BLaER1 treated with 17β-estradiol and CSF1 and Interleukin-3, amounts not matched to agents 10 nM and 100 nM (cell line): ENCODE data around the gene ARHGEF17.

Source experiments
- H3K27ac ChIP-seq, 11 experiments: shearing (Covaris generic); formaldehyde crosslinking; 2 replicates each; pipeline ENCODE4 v1.8.1; 2022
- H3K27me3 ChIP-seq, 11 experiments: shearing (Covaris generic); formaldehyde crosslinking; 2 replicates each; pipeline ENCODE4 v1.8.1; 2022
- H3K36me3 ChIP-seq, 11 experiments: shearing (Covaris generic); formaldehyde crosslinking; 2 replicates each; pipeline ENCODE4 v1.8.1; 2022
- H3K4me1 ChIP-seq, 10 experiments: shearing (Covaris generic); formaldehyde crosslinking; 2 replicates each; pipeline ENCODE4 v1.8.1; 2022
- H3K4me2 ChIP-seq, 11 experiments: shearing (Covaris generic); formaldehyde crosslinking; 2 replicates each; pipeline ENCODE4 v1.8.1; 2022
- H3K4me3 ChIP-seq, 10 experiments: shearing (Covaris generic); formaldehyde crosslinking; 2 replicates each; pipeline ENCODE4 v1.8.1; 2022
- H3K9ac ChIP-seq, 11 experiments: shearing (Covaris generic); formaldehyde crosslinking; 2 replicates each; pipeline ENCODE4 v1.8.1; 2022
- H3K9me3 ChIP-seq, 11 experiments: shearing (Covaris generic); formaldehyde crosslinking; replicated peaks in 1 of 11; 2 replicates each; pipeline ENCODE4 v1.8.1; 2022
- H4K20me1 ChIP-seq, 11 experiments: shearing (Covaris generic); formaldehyde crosslinking; 2 replicates each; pipeline ENCODE4 v1.8.1; 2022
- Cebpa-rat ChIP-seq, 11 experiments: shearing (Covaris generic); IDR thresholded peaks; 2 replicates each; pipeline ENCODE4 v1.8.1; 2022

ARHGEF17 gene

DNA sequence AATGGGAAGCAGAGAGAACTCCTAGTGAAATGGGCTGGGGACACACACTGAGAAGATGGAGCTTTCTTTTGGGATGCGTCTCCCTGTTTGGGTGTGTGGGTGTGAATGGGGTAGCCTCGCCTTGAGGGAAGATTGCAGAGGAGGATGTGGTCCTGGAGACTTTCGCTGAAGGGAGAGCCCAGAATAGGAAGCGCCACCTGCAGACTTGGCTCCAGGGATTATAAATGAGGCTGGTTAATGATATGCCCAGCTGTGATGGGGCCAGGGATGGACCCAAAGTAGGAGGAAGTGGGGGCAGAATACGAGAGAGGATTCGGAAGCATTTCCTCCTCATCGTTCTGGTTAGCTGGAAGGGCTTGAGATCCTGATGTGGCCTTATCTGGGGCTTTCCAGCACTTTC lies 81.8 kb downstream of the ARHGEF17 start:
- Histone ChIP-seq H3K27ac (peak overlapping the region in 7 of 11 experiments; percentile 1 to 98 (median 45); a peak in 10 of 22 replicates), H3K9ac (peak overlapping the region; percentile 7 to 99 (median 78); a peak in 18 of 22 replicates), H3K9me3 (no peaks in the 10 kb centered on the region), H3K4me3 (peak overlapping the region in 5 of 10 experiments; percentile 38 to 56 (median 42); a peak in 5 of 20 replicates), H3K27me3 (no peaks in the 10 kb centered on the region), H3K4me2 (peak overlapping the region; percentile 89 to 100 (median 97)), H4K20me1 (peaks cover 63 to 100% (median 77%) of the 10 kb centered on the region in 11 experiments), H3K4me1 (peaks cover 85 to 89% (median 87%) of the 10 kb centered on the region in 10 experiments), H3K36me3 (peaks cover 34 to 63% (median 50%) of the 10 kb centered on the region in 11 experiments)
- no peak for TF ChIP-seq Cebpa-rat (IDR thresholded peaks at IDR 0.05)

DNA sequence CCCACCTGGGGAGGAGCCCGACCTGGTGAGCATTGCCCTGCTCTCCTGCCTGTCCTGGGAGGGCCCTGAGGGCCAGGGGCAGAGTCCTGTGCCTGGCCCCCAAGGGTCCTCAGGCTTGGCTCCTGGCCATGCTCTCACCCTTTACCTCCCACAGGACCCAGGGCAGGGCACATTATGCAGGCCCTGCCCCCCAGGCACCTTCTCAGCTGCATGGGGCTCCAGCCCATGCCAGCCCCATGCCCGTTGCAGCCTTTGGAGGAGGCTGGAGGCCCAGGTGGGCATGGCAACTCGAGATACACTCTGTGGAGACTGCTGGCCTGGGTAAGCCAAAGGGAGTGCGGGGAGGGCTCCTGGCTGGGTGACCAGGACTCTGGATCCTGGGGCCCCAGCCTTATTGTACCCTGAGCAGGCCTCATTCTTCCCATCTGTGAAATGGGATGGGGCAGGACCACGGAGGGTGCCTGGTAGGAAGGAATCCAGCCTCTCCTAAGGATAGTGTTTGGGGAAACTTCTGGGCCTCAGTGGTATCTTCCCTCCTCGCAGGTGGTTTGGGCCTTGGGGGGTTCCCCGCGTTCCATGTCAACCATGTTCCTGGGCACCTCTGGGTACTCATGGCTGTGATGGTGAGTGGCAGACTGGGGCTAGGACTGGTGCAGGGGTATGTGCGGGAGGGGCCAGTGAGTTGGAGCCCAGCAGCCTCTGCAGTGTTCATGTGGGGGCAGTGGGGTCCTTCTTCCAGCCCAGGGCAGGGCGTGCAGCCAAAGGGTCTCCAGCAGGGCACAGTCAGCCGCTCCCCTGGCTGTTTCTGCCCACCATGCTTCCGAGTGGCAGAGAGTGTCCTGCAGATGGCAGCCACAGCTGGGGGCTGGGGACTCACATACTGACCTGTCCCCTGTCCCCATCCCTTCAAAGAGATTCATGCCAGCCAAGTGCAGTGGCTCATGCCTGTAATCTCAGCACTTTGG lies 82.8 kb downstream of the ARHGEF17 start:
- peak overlapping the region in 1 of 10 experiments; percentile 17; a peak in 2 of 20 replicates for H3K4me3 ChIP-seq
- peak overlapping the region; percentile 89 to 100 (median 97) for H3K4me2 ChIP-seq
- no peak for TF ChIP-seq Cebpa-rat (IDR thresholded peaks at IDR 0.05)
- peaks cover 67 to 100% (median 86%) of the 10 kb centered on the region in 11 experiments for H4K20me1 ChIP-seq
- peak overlapping the region in 10 of 11 experiments; percentile 1 to 98 (median 24); a peak in 16 of 22 replicates for H3K27ac ChIP-seq
- peaks cover 76 to 81% (median 77%) of the 10 kb centered on the region in 10 experiments for H3K4me1 ChIP-seq
- H3K36me3 ChIP-seq: peaks cover 43 to 72% (median 60%) of the 10 kb centered on the region in 11 experiments
- peak overlapping the region in 10 of 11 experiments; percentile 7 to 99 (median 86); a peak in 18 of 22 replicates for H3K9ac ChIP-seq
- H3K9me3 ChIP-seq: no peaks in the 10 kb centered on the region
- no peaks in the 10 kb centered on the region for H3K27me3 ChIP-seq

DNA sequence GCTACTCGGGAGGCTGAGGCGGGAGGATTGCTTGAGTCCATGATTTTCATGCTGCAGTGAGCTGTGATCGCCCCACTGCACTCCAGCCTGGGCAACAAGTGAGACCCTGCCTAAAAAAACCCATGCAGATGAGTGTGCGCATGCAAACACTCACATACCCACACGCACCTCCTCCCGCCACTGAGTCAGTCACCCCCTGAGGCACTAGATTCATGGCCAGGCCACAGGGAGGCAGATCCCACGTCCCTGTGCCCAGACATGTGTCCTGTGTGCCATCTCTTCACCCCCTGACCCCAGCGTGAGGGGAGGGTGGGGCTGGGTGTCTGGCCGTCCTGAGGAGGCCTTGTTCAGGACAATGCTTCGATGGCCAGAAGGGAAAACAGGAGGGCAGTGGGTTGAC lies 83.6 kb downstream of the ARHGEF17 start:
- Histone ChIP-seq H4K20me1 (peaks cover 60 to 100% (median 94%) of the 10 kb centered on the region in 11 experiments), H3K9ac (peak overlapping the region in 9 of 11 experiments; percentile 24 to 99 (median 69); a peak in 8 of 22 replicates), H3K27me3 (no peaks in the 10 kb centered on the region), H3K36me3 (peaks cover 51 to 80% (median 67%) of the 10 kb centered on the region in 11 experiments), H3K9me3 (no peaks in the 10 kb centered on the region), H3K4me1 (peaks cover 68 to 73% (median 69%) of the 10 kb centered on the region in 10 experiments), H3K27ac (peak overlapping the region in 6 of 11 experiments; percentile 3 to 98 (median 60); a peak in 5 of 22 replicates), H3K4me3 (no peak overlapping the region), H3K4me2 (peak overlapping the region; percentile 89 to 100 (median 97))
- TF ChIP-seq Cebpa-rat (IDR thresholded peaks at IDR 0.05): no peak

DNA sequence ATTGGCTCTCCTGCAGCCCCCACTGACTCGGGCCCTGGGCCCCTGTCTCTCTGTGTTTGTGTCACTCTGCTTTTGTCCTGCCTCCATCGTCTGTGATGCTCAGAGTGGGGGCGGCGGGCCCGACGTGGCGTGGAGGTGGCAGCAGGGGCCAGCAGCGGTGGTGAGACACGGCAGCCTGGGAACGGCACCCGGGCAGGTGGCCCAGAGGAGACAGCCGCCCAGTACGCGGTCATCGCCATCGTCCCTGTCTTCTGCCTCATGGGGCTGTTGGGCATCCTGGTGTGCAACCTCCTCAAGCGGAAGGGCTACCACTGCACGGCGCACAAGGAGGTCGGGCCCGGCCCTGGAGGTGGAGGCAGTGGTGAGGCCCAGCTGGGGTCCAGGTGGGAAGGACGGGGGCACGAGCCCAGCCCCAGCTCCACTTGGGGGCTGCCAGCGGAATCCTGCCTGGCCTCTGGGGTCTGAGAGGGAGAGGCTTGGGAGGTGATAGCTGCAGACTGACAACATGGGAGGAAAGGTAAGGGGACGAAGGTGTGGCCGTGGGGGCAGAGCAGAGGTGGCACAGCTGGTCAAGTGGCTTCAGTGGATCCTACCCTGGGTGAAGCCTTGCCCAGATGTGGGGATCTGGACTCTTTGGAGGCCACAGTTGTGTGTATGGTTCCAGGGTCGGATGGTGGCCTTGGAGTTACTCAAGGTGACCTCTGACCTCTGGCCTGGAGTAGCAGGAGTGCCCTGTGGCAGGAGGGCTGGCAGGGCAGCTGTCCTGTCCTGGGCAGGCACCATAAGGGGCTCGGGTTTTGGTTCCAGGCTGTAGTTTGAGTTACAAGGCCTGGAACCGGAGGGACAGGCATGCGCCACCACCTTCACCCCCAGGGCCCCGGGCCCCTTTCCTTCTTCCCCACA lies 84.3 kb downstream of the ARHGEF17 start:
- Histone ChIP-seq H3K4me3 (no peak overlapping the region; a peak in 2 of 20 replicates), H3K36me3 (peaks cover 57 to 87% (median 74%) of the 10 kb centered on the region in 11 experiments), H3K4me1 (peaks cover 62 to 68% (median 63%) of the 10 kb centered on the region in 10 experiments), H3K27ac (peak overlapping the region; percentile 38 to 98 (median 58); a peak in 21 of 22 replicates), H3K27me3 (no peaks in the 10 kb centered on the region), H3K9me3 (no peaks in the 10 kb centered on the region), H3K9ac (peak overlapping the region; percentile 49 to 98 (median 63)), H3K4me2 (peak overlapping the region; percentile 60 to 100 (median 97)), H4K20me1 (peaks cover 56 to 100% (median 95%) of the 10 kb centered on the region in 11 experiments)
- no peak for TF ChIP-seq Cebpa-rat (IDR thresholded peaks at IDR 0.05)

DNA sequence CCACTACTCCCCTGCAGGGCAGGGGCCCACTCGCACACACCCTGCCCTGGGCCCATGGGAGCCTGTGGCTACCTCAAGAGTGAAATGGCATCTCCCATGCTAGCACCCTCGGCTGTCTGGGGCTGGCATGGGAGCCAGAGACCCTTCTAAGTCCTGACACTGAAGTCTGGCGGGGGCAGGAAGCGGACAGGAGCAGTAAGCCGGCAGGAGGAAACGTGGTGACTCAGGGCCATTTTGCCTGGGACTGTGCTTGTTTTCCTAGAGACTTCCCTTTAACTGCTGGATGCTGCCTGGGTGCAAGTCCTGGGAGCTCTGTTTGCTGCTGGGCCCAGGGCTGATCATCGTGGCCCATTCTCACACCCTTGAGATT lies 84.9 kb downstream of the ARHGEF17 start:
- Histone ChIP-seq H4K20me1 (peaks cover 50 to 100% (median 95%) of the 10 kb centered on the region in 11 experiments), H3K9me3 (no peaks in the 10 kb centered on the region), H3K27me3 (no peaks in the 10 kb centered on the region), H3K9ac (peak overlapping the region; percentile 49 to 98 (median 61)), H3K27ac (peak overlapping the region; percentile 38 to 98 (median 58); a peak in 21 of 22 replicates), H3K36me3 (peaks cover 61 to 90% (median 81%) of the 10 kb centered on the region in 11 experiments), H3K4me2 (peak overlapping the region; percentile 60 to 100 (median 97)), H3K4me3 (no peak overlapping the region; a peak in 2 of 20 replicates), H3K4me1 (peaks cover 56 to 68% (median 58%) of the 10 kb centered on the region in 10 experiments)
- no peak for TF ChIP-seq Cebpa-rat (IDR thresholded peaks at IDR 0.05)

DNA sequence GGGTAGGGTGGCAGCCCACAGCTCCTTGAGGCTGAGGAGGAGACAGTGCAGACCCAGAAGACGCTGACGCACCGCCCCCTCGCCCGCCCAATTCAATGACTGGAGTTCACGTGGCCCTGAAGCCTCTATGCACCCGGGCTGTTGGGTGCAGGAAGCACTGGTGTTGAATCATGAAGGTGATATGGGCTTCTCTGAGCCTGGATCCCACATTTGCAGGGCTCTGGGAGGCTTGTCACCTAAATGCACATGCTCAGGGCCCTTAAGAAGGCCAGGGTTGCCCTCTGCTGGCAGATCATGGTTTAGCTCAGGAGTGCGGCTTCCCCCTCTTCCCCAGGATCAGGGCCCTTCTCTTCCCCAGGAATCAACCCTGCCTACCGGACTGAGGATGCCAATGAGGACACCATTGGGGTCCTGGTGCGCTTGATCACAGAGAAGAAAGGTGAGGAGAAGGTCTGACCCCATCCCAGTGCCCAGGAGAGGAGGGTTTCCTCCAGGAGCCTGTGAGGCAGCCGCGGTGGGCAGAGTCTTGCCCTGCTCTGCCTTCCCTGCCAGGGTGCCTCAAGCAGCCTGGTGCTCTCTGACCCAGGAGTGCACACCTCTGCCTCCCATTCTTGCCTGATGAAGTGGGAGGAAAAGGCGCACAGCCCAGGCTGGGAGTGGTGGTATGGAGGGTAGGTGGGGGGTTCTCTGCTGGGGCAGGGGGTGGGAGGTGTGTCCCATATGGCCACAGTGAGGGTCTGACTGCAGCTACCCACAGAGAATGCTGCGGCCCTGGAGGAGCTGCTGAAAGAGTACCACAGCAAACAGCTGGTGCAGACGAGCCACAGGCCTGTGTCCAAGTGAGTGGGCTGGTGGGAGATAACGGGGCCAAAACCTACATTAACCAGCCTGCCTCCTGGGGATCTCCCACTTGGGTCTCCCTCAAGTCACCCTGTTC lies 85.7 kb downstream of the ARHGEF17 start:
- Histone ChIP-seq H3K9ac (peak overlapping the region in 10 of 11 experiments; percentile 49 to 98 (median 60); a peak in 19 of 22 replicates), H3K4me1 (peaks cover 55 to 68% (median 58%) of the 10 kb centered on the region in 10 experiments), H3K27me3 (no peaks in the 10 kb centered on the region), H3K4me2 (peak overlapping the region; percentile 60 to 100 (median 97)), H3K4me3 (no peak overlapping the region), H4K20me1 (peaks cover 49 to 100% (median 97%) of the 10 kb centered on the region in 11 experiments), H3K9me3 (no peaks in the 10 kb centered on the region), H3K36me3 (peaks cover 68 to 98% (median 88%) of the 10 kb centered on the region in 11 experiments), H3K27ac (peak overlapping the region; percentile 38 to 98 (median 58); a peak in 20 of 22 replicates)
- no peak for TF ChIP-seq Cebpa-rat (IDR thresholded peaks at IDR 0.05)
